ENCODE measurements around the gene NAGLU. TPM values are rescaled to one million over a fixed set of nuclear protein-coding genes. Genes with fewer than 3 reads are reported as not detected.

NAGLU gene
- total RNA-seq, 4 donors from 2014 or later = 56.7 to 140 (median 101) TPM

DNA sequence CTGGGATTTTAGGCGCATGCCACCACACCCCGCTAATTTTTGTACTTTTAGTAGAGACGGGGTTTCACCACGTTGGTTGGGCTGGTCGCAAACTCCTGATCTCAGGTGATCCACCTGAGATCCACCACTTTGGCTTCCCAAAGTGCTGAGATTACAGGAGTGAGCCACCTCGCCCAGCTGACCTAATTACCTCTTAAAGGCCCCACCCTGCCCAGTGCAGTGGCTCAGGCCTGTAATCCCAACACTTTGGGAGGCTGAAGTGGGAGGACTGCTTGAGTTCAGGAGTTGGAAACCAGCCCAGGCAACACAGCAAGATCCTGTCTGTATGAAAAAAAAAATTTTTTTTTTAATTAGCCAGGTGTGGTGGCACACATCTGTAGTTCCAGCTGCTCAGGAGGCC, 23.0 kb downstream of the NAGLU start:
- 74 to 75% methylated on average over 6 of the region's 6 CpGs for WGBS, 2 donors
- Histone ChIP-seq H3K27me3 (no peaks in the 10 kb centered on the region), H3K9me3 (no peaks in the 10 kb centered on the region), H3K4me1 (peaks cover 29 to 32% of the 10 kb centered on the region in 2 donors), H3K27ac (peak overlapping the region in 2 of 3 donors; percentile 30 to 38), H3K36me3 (no peaks in the 10 kb centered on the region), H3K4me3 (replicated peaks in 1 of 3) (no peak overlapping the region)
- intact Hi-C loops (cut with DNase I) = no loop called here
- TF ChIP-seq, protein P1, sequence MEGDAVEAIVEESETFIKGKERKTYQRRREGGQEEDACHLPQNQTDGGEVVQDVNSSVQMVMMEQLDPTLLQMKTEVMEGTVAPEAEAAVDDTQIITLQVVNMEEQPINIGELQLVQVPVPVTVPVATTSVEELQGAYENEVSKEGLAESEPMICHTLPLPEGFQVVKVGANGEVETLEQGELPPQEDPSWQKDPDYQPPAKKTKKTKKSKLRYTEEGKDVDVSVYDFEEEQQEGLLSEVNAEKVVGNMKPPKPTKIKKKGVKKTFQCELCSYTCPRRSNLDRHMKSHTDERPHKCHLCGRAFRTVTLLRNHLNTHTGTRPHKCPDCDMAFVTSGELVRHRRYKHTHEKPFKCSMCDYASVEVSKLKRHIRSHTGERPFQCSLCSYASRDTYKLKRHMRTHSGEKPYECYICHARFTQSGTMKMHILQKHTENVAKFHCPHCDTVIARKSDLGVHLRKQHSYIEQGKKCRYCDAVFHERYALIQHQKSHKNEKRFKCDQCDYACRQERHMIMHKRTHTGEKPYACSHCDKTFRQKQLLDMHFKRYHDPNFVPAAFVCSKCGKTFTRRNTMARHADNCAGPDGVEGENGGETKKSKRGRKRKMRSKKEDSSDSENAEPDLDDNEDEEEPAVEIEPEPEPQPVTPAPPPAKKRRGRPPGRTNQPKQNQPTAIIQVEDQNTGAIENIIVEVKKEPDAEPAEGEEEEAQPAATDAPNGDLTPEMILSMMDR (IDR thresholded peaks at IDR 0.05) = no peak
- no peak for TF ChIP-seq POLR2A (IDR thresholded peaks at IDR 0.05)
- peak in 1 of 2 donors; percentile 46 for DNase-seq

DNA sequence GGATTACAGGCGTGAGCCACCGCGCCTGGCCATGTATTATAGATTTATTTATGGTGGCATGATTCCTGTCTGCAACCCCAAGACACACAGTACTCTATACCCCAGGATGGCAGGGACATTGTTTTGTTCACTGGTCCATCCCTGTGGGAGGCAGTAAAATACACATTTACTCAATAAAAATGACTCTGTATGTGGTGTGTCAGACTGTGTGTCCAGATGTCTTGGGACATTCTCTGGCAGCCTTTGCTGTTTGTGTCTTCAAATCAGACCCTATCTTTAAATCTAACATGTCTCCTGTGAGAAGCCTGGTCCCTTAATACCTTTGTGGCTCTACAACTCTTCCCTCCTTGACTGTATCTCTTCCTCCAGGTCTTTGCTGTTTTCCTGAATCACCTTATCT, 24.2 kb downstream of the NAGLU start:
- DNase-seq = no peak
- no peak overlapping the region for H3K4me3 ChIP-seq (replicated peaks in 1 of 3)

DNA sequence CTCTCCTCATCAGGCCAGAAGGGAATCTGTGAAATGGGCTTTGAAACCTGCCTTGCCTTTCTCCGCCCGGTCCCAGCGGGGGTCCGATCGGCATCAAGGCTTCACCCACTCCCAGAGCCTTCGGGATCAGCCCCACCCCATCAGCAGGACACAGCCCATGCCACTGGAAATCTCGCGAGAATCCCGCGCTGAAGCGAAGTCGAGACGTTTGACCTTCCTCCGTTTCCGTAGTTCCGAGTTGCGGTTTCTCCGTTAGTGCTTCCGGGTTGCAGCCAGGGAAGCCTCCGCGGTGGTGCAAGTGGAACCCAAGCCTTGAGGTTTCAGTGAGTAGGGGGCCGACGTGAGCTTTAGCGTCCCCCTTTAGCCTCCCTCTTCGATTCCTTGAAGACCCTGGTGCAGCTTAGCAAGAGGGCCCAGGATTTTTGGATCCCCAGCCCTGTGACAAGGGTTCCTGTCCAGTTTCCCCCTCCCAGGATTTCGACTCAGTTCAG, 25.9 kb downstream of the NAGLU start, which contains the start of gene COASY:
TSS of gene COASY (plus strand) at position 252 of the 491 bp plus-strand sequence. CDS start 475 bp downstream, outside the sequence.
- peak; percentile 95 for DNase-seq
- peak in 1 of 2 donors; percentile 64 for TF ChIP-seq POLR2A (IDR thresholded peaks at IDR 0.05)
- TF ChIP-seq, protein P1 (IDR thresholded peaks at IDR 0.05) = peak in 1 of 6 experiments; percentile 16
- intact Hi-C loops (cut with DNase I) = no loop called here
- Histone ChIP-seq H3K9me3 (no peaks in the 10 kb centered on the region), H3K4me3 (replicated peaks in 1 of 3) (peak within 1 kb of the TSS; percentile 78 to 88 (median 82)), H3K36me3 (peaks cover 16 to 17% of the 10 kb centered on the region in 2 donors), H3K4me1 (peaks cover 32 to 34% of the 10 kb centered on the region in 2 donors), H3K27ac (peak within 1 kb of the TSS; percentile 66 to 74 (median 69)), H3K27me3 (no peaks in the 10 kb centered on the region)
- WGBS, 2 donors = 1% methylated on average over 24 to 25 of the region's 26 CpGs

More for the DNA sequence above, 24.2 kb downstream of the NAGLU start:
- WGBS, 2 donors = 96% methylated on average over 3 of the region's 3 CpGs
- Histone ChIP-seq H3K27me3 (no peaks in the 10 kb centered on the region), H3K4me1 (peaks cover 28 to 29% of the 10 kb centered on the region in 2 donors), H3K36me3 (peaks cover 8 to 9% of the 10 kb centered on the region in 2 donors), H3K9me3 (no peaks in the 10 kb centered on the region), H3K27ac (no peak overlapping the region)
- intact Hi-C loops (cut with DNase I) = no loop called here
- TF ChIP-seq, protein P1 (IDR thresholded peaks at IDR 0.05) = no peak
- TF ChIP-seq POLR2A (IDR thresholded peaks at IDR 0.05) = no peak

DNA sequence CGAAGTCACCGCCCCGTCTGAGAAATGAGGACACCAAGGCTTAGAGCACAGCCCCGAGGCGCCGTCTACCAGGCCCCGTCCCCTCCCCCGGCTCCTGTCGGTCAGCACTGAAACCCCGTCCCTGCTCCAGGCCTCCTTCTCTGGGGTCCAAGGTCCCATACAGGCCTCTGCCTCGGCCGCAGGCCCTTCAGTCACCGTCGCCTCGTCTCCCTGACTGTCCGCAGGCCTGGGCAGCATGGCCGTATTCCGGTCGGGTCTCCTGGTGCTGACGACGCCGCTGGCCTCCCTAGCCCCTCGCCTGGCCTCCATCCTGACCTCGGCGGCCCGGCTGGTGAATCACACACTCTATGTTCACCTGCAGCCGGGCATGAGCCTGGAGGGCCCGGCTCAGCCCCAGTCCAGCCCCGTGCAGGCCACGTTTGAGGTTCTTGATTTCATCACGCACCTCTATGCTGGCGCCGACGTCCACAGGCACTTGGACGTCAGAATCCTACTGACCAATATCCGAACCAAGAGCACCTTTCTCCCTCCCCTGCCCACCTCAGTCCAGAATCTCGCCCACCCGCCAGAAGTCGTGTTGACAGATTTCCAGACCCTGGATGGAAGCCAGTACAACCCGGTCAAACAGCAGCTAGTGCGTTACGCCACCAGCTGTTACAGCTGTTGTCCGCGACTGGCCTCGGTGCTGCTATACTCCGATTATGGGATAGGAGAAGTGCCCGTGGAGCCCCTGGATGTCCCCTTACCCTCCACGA, 26.5 kb downstream of the NAGLU start:
- Histone ChIP-seq H3K36me3 (peaks cover 16 to 17% of the 10 kb centered on the region in 2 donors), H3K27me3 (no peaks in the 10 kb centered on the region), H3K4me3 (replicated peaks in 1 of 3) (peak overlapping the region; percentile 78 to 88 (median 82)), H3K4me1 (peaks cover 32 to 34% of the 10 kb centered on the region in 2 donors), H3K9me3 (no peaks in the 10 kb centered on the region), H3K27ac (peak overlapping the region; percentile 37 to 74 (median 69))
- DNase-seq = no peak
- intact Hi-C loops (cut with DNase I) = no loop called here
- TF ChIP-seq, protein P1 (IDR thresholded peaks at IDR 0.05) = no peak
- TF ChIP-seq POLR2A (IDR thresholded peaks at IDR 0.05) = no peak
- 7 to 22% methylated on average over 21 to 24 of the region's 48 CpGs for WGBS, 2 donors

DNA sequence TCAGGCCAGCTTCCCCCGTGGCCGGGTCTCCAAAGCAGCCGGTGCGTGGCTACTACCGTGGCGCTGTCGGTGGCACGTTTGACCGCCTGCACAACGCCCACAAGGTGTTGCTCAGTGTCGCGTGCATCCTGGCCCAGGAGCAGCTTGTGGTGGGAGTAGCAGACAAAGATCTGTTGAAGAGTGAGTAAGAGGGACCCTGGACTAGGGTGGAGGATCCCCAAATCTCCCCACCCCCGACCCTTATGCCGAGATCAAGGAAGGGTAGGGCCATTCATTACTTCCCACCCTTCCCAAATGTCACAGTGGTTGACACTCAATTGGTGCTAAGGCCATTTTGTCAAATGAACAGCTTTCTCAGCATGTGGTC, 27.1 kb downstream of the NAGLU start:
- intact Hi-C loops (cut with DNase I) = no loop called here

More for the DNA sequence above, 27.1 kb downstream of the NAGLU start:
- WGBS, 2 donors = 77 to 81% methylated on average over 13 to 14 of the region's 14 CpGs
- peak overlapping the region in 2 of 3 donors; percentile 78 to 82 for H3K4me3 ChIP-seq (replicated peaks in 1 of 3)
- no peak for DNase-seq
- H3K27me3 ChIP-seq = no peaks in the 10 kb centered on the region
- no peaks in the 10 kb centered on the region for H3K9me3 ChIP-seq
- H3K36me3 ChIP-seq = peaks cover 16 to 17% of the 10 kb centered on the region in 2 donors
- H3K4me1 ChIP-seq = peaks cover 38 to 40% of the 10 kb centered on the region in 2 donors
- TF ChIP-seq, protein P1 (IDR thresholded peaks at IDR 0.05) = no peak
- TF ChIP-seq POLR2A (IDR thresholded peaks at IDR 0.05) = no peak
- H3K27ac ChIP-seq = peak overlapping the region in 1 of 3 donors; percentile 69
